HG02759 (cell line): ENCODE data around the gene IARS1.

Experiments
- ATAC-seq: cut with Tn5 transposase; IDR thresholded peaks from one replicate; pipeline ENCODE4 v1.9.1; 2021; ENCODE audit warnings: mild to moderate bottlenecking, moderate library complexity; ENCODE audit not compliant: unreplicated experiment

IARS1 gene

GRCh38 chr9:92245005-92245797, 48.3 kb downstream of the IARS1 start:
- ATAC-seq = no peak
